Gastrocnemius medialis (tissue), 4 donors: ENCODE data around the gene CXCL12.

Experiments
- POLR2A ChIP-seq, 2 donors: fragments of 450-650 bp; IDR thresholded peaks; one replicate each; pipeline ENCODE4 v1.6.1; 2017; ENCODE audit warnings: antibody characterized with exemption in 2 of 2, mild to moderate bottlenecking in 2 of 2, moderate library complexity in 2 of 2
- TF ChIP-seq, protein P1 (sequence below), 5 experiments: fragments of 450-650 bp in 3 of 5; fragments of 200-600 bp in 2 of 5; sonication (generic) in 2 of 5; IDR thresholded peaks in 4 of 5; conservative IDR thresholded peaks in 1 of 5; 1 replicate in 4 of 5; 2 replicates in 1 of 5; pipeline ENCODE4 v1.5.1; 2016 to 2019; ENCODE audit warnings: antibody characterized with exemption in 5 of 5, mild to moderate bottlenecking in 3 of 5, moderate library complexity in 3 of 5

DNA sequence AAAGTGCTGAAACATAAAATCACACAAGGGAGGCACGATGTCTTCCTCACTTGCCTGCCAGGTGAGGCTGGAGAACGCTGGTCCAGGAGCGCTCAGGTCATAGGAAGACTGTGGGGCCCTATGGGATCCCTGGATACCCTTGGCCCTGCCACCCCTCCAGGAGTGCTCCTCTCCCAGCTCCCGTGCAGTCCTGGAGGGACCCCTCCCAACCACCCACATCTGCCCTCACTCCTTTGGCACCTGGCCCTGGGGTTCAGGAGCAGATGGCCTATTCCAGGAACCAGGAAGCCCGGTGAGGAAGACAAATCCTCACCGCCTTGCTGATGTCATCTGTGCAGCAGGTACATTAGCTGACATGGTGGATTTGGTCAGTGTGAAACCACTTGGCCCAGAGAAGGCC is 3.7 kb upstream of the CXCL12 start:
- TF ChIP-seq, protein P1, sequence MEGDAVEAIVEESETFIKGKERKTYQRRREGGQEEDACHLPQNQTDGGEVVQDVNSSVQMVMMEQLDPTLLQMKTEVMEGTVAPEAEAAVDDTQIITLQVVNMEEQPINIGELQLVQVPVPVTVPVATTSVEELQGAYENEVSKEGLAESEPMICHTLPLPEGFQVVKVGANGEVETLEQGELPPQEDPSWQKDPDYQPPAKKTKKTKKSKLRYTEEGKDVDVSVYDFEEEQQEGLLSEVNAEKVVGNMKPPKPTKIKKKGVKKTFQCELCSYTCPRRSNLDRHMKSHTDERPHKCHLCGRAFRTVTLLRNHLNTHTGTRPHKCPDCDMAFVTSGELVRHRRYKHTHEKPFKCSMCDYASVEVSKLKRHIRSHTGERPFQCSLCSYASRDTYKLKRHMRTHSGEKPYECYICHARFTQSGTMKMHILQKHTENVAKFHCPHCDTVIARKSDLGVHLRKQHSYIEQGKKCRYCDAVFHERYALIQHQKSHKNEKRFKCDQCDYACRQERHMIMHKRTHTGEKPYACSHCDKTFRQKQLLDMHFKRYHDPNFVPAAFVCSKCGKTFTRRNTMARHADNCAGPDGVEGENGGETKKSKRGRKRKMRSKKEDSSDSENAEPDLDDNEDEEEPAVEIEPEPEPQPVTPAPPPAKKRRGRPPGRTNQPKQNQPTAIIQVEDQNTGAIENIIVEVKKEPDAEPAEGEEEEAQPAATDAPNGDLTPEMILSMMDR (IDR thresholded peaks at IDR 0.05 in 4 of 5, conservative IDR thresholded peaks at IDR 0.05 in 1 of 5): no peak
- TF ChIP-seq POLR2A (IDR thresholded peaks at IDR 0.05): no peak
